ENCODE results near the gene PIR.

- TF ChIP-seq EZH2 (IDR thresholded peaks at IDR 0.05) (no peak), CTCF (IDR thresholded peaks at IDR 0.05) (no peak)
These were observed 19.1 kb downstream of the PIR start for GRCh38 chrX:15474028-15474427.
